GM21723 (cell line): Measurements from ENCODE around the gene PCCA.
"Not testable (repeated sequence)": the region's sequence is repeated elsewhere in the genome, so short reads cannot be mapped to it uniquely, and the experiment has no call there.

Experiments
- ATAC-seq: cut with Tn5 transposase; IDR thresholded peaks from one replicate; pipeline ENCODE4 v1.9.1; 2021; ENCODE audit warnings: mild to moderate bottlenecking, moderate library complexity; ENCODE audit not compliant: unreplicated experiment

Gene PCCA

DNA sequence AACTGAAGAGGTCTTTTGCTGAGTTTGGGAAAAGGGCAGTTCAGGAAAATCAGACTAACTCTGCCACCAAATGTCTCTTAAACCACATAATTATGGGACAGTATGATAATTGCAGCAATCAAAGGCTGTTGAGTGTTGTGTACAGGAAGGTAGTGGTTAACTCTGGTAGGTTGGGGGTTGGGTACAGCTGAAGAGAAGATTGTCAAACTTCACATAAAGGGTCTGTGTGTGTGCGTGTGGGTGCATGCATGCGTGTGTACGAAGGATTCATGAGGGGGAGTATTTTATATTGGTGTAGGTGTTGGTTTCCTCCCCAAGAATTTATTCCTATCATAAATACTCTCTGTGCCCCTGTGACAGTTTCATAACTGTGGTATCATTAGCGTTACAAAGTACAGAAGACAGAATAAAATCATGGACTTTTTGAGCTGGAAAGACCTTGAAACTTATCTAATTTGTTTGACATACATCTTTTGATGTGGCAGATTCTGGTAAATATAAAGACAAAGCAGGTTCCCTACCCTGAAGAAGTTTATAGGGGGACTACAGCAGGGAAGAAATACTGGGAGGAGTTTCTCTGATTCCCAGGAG, 94.1 kb downstream of the PCCA start:
- ATAC-seq, result no peak

- no peak for ATAC-seq
These were observed 95.2 kb downstream of the PCCA start for GRCh38 chr13:100184095-100184494.

GRCh38 chr13:100195568-100195967, 106.7 kb downstream of the PCCA start:
- ATAC-seq, result no peak

DNA sequence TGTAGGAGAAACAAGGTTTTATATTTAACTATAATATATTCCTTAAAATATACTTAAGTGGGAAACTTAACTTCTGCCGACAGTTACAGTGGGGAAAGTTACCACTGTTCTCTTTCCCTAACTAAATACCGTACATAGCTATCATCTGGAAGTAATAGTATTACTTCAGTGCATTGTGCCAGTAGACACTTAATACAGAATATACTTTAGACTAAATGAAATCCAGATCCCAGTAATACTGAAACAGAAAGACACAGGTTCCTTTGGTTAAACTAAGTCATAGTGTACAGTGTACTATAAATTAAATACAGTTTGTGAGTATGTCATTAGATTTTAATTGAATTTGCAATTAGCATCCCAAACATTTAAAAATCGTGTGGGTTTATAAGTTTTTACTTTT, 107.5 kb downstream of the PCCA start:
- ATAC-seq, result no peak

DNA sequence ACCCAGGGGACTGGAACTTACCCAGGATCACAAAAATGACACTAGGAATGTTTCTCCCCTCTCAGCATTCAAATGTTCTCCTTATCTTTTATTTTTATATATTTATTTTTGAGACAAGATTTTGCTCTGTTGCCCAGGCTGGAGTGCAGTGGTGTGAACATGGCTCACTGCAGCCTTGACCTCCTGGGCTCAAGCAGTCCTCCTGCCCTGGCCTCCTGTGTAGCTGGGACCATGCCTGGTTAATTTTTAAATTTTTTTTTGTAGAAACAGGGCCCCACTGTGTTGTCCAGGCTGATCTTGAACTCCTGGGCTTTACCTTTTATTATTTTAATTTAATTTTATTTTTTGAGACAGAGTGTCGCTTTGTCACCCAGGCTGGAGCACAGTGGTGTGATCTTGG, 108.2 kb downstream of the PCCA start:
- no peak for ATAC-seq

DNA sequence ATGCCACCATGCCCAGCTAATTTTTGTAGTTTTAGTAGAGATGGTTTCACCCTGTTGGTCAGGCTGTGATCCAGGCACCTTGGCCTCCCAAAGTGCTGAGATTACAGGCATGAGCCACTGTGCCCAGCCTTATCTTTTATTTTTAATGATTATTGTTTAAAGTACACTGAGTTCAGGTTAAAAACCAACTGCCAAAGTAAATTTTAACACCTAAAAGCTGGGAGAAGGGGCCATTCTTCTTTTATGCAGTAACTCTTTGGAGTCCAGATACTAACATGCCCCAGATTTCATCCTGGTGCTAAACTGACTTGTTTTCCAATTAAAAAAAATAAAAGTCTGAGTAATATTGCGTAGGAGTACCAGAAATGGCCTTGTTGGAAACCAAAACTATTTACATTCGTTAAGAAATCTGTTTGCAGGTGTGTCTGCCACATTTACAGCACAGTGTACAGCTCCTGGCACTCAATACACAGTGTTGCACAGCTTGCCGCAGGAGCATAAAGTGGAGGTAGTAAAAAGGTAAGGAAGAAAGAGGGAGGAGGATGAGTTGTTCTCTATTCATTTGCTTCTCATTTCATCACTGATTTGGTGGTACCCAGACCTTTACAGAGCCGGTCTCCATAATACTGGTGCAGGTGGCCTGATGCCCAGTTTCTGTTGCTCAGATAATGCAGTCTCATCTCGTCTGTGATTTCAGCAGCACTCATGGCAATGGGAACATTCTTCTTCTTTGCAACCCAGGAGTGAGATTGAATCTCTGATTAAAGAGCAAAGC, 108.9 kb downstream of the PCCA start:
- no peak for ATAC-seq

DNA sequence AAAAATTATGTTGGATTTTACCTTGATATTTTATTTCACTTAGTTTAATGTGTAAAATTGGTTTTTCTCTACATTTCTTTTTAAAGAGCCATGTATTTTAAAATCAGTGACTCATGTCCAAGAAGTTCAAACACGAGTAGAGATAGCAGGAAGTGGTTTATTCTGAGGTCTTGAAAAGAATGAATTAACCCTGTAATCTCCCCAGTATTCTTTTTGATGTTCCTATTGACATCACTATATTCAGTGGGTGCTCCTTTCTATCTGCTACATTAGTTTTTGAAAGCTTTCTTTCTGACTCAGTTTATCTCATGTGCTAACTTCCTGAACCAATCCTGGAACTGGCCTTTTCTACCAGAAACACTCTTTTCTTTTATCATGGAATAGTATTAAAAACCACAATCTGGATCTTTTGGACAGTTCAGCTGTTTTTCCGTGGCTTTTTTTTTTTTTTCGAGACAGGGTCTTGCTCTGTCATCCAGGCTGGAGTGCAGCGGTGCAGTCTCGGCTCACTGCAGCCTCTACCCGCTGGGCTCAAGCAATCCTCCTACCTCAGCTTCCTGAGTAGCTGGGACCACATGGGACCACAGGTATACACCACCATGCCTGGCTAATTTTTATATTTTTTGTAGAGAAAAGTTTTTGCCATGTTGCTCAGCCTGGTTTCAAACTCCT, 114.9 kb downstream of the PCCA start:
- ATAC-seq, result no peak

GRCh38 chr13:100208002-100208401, 119.1 kb downstream of the PCCA start:
- no peak for ATAC-seq

GRCh38 chr13:100208626-100209025, 119.7 kb downstream of the PCCA start:
- ATAC-seq, result no peak

GRCh38 chr13:100209857-100210825, 121.2 kb downstream of the PCCA start:
- no peak for ATAC-seq

DNA sequence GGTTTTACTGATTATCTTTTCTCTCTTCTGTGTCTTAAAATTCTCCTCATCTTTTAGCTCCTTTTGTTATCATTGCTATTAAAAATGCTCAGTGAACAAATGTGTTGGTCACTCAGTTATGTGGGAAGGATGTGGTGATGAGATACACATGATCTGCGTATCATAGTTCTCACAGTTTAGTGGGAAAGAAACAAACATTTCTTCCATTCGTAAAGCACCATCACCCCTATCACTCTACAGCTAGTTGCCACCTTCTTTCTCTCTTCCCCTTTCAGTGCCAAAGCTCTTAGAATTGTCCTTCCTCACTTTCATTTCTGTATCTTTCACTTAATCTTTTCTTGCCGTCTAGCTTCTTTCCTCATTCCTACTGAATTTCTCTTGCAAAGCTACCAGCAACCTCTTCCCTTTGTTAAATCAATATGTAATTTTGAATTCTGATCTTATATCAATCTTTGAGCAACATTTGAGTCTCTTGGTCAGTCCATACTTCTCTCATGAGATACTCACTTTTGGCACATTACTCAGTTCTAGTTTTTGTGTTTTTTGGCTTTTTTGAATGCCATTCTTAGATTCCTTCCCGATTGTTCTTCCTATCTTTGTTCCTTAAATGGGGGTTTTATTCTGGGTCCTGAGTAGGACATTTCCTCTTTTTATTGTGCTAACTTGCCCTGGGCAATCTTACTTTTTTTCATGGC, 122.3 kb downstream of the PCCA start:
- ATAC-seq, result no peak

GRCh38 chr13:100212904-100213553, 124.1 kb downstream of the PCCA start:
- no peak for ATAC-seq

DNA sequence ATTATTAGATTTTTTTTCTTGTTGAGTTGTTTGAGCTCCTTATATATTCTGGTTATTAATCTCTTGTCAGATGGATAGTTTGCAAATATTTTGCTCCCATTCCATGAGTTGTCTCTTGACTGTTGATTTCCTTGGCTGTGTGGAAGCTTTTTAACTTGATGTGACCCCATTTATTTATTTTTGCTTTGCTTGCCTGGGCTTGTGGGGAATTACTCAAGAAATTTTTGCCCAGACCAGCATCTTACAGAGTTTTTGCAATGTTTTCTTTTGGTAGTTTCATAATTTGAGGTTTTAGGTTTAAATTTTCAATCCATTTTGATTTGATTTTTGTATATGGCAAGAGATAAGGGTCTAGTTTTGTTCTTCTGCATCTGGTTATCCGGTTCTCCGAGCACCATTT, 124.7 kb downstream of the PCCA start:
- ATAC-seq, result no peak

- no peak for ATAC-seq
These were observed 126.0 kb downstream of the PCCA start for GRCh38 chr13:100214886-100215285.

DNA sequence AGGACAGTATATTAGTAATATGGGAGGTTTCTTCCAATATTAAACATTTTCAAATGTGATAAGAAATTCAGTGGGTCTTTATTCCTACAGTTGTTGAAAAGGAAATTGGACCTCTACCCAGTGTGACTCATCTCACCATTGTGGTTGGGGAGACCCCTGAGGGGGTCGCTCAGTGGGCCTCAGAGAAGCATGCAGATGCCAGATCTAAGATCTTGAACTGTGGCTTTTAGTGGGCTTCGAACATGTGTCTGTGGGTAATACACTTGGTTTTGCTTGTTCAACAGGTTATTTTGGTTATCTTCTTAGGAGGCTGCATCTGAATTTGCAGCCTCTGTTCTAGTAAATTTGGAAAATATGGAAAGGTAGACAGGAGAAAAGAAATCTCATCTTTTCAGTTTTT, 132.3 kb downstream of the PCCA start:
- ATAC-seq, result no peak

- not testable (repeated sequence) for ATAC-seq
These were observed 135.2 kb downstream of the PCCA start for GRCh38 chr13:100223966-100224530.

- ATAC-seq, result no peak
These were observed 140.7 kb downstream of the PCCA start for GRCh38 chr13:100229603-100230002.

- no peak for ATAC-seq
These were observed 141.9 kb downstream of the PCCA start for GRCh38 chr13:100230769-100231149.

GRCh38 chr13:100231176-100231575, 142.3 kb downstream of the PCCA start:
- ATAC-seq, result no peak

DNA sequence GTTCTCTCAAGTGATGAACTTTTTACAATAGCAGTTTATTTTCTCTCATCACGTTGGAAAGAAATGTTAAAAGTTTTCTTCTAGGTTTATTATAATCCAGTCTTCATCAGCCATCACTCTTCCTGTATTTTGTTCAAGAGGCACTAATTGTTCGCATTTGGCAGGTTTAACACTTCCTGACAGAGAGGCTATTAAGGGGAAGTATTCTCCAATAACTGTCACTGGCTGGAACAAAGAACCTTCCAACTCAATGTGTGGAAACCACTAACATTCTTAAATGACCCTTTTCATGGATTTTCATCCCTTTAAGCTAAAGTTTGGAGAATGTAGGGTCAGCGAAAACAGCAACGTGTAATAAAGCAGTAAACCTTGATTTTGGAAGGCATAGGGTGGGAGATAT, 145.1 kb downstream of the PCCA start:
- no peak for ATAC-seq
